Measurements from ENCODE around the gene HTR7.

Gene HTR7

DNA sequence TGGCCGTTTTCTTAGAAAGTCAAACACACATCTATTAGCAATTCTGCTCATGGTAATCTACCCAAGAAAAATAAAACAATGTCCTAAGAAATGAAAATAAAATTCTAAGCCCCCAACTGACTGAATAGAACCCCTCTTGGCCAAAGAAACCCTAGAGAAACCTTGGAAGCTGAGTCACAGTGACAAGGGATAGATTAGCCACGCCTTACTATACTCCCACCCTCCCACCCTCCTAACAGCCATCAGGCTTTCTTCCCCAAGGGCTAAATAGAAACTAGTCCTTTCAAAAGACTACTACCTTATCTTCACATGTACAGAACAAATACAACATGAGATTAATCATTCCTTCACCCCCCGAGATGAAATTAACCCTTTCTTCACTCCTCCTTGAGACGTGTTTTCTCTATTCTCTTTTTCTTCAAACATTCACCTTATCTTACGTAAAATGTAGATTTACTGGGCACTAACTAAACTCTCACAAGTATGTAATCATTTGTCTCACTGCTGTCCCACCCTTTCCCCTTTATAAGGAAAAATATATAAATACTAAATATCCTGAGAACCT is 57.5 kb downstream of the HTR7 start:
- TF ChIP-seq, protein P1, sequence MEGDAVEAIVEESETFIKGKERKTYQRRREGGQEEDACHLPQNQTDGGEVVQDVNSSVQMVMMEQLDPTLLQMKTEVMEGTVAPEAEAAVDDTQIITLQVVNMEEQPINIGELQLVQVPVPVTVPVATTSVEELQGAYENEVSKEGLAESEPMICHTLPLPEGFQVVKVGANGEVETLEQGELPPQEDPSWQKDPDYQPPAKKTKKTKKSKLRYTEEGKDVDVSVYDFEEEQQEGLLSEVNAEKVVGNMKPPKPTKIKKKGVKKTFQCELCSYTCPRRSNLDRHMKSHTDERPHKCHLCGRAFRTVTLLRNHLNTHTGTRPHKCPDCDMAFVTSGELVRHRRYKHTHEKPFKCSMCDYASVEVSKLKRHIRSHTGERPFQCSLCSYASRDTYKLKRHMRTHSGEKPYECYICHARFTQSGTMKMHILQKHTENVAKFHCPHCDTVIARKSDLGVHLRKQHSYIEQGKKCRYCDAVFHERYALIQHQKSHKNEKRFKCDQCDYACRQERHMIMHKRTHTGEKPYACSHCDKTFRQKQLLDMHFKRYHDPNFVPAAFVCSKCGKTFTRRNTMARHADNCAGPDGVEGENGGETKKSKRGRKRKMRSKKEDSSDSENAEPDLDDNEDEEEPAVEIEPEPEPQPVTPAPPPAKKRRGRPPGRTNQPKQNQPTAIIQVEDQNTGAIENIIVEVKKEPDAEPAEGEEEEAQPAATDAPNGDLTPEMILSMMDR (IDR thresholded peaks at IDR 0.05; ENCODE audit: control insufficient read depth, insufficient read depth, low read depth, low read length, missing control alignments): no peak
- no peak for DNase-seq (ENCODE audit: low read depth)
- H3K4me3 ChIP-seq (ENCODE audit: control insufficient read depth, low read depth, low read length): no peak overlapping the region

DNA sequence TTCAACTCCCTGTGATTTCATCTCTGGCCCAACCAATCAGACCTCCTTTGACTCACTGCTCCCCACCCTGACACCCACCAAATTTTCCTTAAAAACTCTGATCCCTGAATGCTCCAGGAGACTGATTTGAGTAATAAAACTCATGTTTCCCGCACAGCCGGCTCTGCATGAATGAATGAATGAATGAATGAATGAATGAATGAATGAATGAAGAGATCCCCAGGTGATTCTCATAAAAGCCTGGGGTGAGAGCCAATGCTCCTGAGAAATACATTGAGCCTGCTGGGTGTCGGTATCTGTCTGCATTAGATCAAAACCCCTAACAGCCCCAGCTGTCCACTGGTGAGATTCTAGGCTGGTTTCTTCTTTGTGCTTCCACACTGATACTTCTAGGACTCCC is 58.7 kb downstream of the HTR7 start:
- TF ChIP-seq, protein P1 (IDR thresholded peaks at IDR 0.05; ENCODE audit: control insufficient read depth, insufficient read depth, low read depth, low read length, missing control alignments): no peak
- no peak for DNase-seq (ENCODE audit: low read depth)
- no peak overlapping the region for H3K4me3 ChIP-seq (ENCODE audit: control insufficient read depth, low read depth, low read length)

DNA sequence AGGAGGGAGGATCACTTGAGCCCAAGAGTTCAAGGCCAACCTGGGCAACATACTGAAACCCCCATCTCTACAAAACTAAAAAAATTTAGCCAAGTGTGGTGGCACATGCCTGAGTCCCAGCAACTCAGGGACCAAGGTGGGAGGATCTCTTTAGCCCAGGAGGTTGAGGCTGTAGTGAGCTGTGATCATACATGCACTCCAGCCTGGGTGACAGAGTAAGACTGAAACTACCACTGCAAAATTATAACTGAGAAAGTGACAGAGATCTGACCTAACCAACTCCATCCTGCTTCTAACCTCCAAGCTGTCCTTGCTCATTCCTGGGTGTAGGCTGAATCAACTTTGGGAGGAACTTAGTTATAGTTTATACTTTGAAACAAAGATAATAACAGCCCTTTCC is 59.4 kb downstream of the HTR7 start:
- no peak overlapping the region for H3K4me3 ChIP-seq (ENCODE audit: control insufficient read depth, low read depth, low read length)
- TF ChIP-seq, protein P1 (IDR thresholded peaks at IDR 0.05; ENCODE audit: control insufficient read depth, insufficient read depth, low read depth, low read length, missing control alignments): no peak
- DNase-seq (ENCODE audit: low read depth): no peak

DNA sequence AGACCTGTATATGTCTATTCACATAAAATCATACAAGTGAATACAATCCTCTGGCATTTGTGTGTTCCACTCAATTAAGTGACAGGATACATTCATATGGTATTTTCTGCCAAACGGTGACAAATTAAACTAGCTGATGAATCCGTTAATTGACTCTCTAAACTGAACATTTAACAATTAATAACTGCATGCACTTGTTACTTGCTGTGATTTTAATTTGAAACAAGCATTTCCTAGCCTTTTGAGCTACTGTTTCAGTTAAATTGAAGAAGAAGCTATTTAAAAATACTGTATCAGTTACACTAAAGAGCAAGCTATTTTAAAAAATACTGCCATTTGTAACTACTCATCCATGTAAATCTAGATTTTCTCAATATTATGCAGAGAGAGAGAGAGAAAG is 67.4 kb downstream of the HTR7 start:
- no peak for DNase-seq (ENCODE audit: low read depth)
- TF ChIP-seq, protein P1 (IDR thresholded peaks at IDR 0.05; ENCODE audit: control insufficient read depth, insufficient read depth, low read depth, low read length, missing control alignments): no peak
- H3K4me3 ChIP-seq (ENCODE audit: control insufficient read depth, low read depth, low read length): no peak overlapping the region

DNA sequence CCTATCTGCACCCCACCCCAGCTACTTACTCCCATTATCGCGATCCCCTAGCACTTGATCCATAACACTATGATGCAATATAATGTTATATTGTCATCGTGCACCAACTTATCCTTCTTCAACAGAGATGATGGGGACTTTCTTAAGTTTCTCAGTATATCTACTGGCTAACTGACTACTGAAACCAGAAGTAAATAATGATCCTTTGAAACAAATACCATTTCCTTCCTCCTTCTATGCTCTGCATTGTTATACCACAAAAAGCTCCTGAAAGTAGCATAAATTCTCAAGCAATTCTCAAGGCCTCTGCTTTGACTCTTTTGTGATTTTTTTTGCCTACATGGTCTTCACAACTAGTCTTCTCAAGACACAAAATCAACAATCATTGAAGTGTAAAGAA is 68.9 kb downstream of the HTR7 start:
- no peak overlapping the region for H3K4me3 ChIP-seq (ENCODE audit: control insufficient read depth, low read depth, low read length)
- no peak for DNase-seq (ENCODE audit: low read depth)
- TF ChIP-seq, protein P1 (IDR thresholded peaks at IDR 0.05; ENCODE audit: control insufficient read depth, insufficient read depth, low read depth, low read length, missing control alignments): no peak

DNA sequence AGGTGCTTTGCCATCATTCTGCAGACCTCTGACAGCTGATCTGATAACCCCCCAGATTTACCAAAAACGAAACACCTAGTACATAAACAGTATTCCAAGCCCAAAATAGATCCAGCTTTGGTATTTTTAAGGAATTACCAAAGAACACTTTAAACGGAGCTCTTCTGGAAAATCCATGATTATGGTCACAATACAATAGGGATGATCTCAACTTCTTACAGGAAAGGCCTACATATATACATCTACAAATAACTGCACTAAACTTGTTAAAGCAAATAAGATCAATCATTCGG is 69.7 kb downstream of the HTR7 start:
- TF ChIP-seq, protein P1 (IDR thresholded peaks at IDR 0.05; ENCODE audit: control insufficient read depth, insufficient read depth, low read depth, low read length, missing control alignments): no peak
- DNase-seq (ENCODE audit: low read depth): no peak
- no peak overlapping the region for H3K4me3 ChIP-seq (ENCODE audit: control insufficient read depth, low read depth, low read length)
